Activated CD4-positive, alpha-beta memory T cell treated with anti-CD3 and anti-CD28 coated beads for 36 hours (primary cell): ENCODE data around the gene HSPBAP1. TPM values are rescaled to one million over a fixed set of nuclear protein-coding genes. Genes with fewer than 3 reads are reported as not detected.
"Not testable (repeated sequence)": the region's sequence is repeated elsewhere in the genome, so short reads cannot be mapped to it uniquely, and the experiment has no call there.

Experiments
- CTCF ChIA-PET: fragments of 350-600 bp; sonication (Branson Sonifier 250); formaldehyde crosslinking; loops from one replicate; lab custom pipeline; 2021; ENCODE audit warnings: antibody characterized with exemption, inconsistent platforms; lab: Charles Lee
- POLR2A ChIA-PET: fragments of 350-600 bp; sonication (Branson Sonifier 250); formaldehyde crosslinking; loops from one replicate; lab custom pipeline; 2021; ENCODE audit warnings: antibody characterized with exemption; lab: Charles Lee
- DNase-seq: peaks from one replicate; pipeline ENCODE4 v3.0.0-alpha.2; 2020
- H3K27ac Mint-ChIP-seq: one replicate; pipeline ENCODE4 v1.8.0; 2021; ENCODE audit warnings: mixed read lengths
- H3K27me3 Mint-ChIP-seq: one replicate; pipeline ENCODE4 v1.8.0; 2021; ENCODE audit warnings: mixed read lengths
- H3K36me3 Mint-ChIP-seq: one replicate; pipeline ENCODE4 v1.8.0; 2021; ENCODE audit warnings: mixed read lengths
- H3K4me1 Mint-ChIP-seq: one replicate; pipeline ENCODE4 v1.8.0; 2021; ENCODE audit warnings: low read depth, mixed read lengths
- H3K4me3 Mint-ChIP-seq: one replicate; pipeline ENCODE4 v1.8.0; 2021; ENCODE audit warnings: mild to moderate bottlenecking, mixed read lengths
- H3K9me3 Mint-ChIP-seq: one replicate; pipeline ENCODE4 v1.8.0; 2021; ENCODE audit warnings: mixed read lengths
- intact Hi-C: fragments of 100-400 bp; cut with micrococcal nuclease; formaldehyde crosslinking; loops from one replicate; pipeline ENCODE4 v1.15.1; 2023
- total RNA-seq, 2 experiments: library from RNA; stranded (reverse); gene quantifications; one replicate each; pipeline ENCODE4 v1.2.3, GENCODE V29; 2021

The HSPBAP1 gene
- total RNA-seq, 2 experiments from 2014 or later: 4.8 TPM

- H3K27me3 Mint-ChIP-seq: no peaks in the 10 kb centered on the region
- H3K4me1 Mint-ChIP-seq: no peaks in the 10 kb centered on the region
- peaks cover 2% of the 10 kb centered on the region for H3K9me3 Mint-ChIP-seq
- peaks cover 41% of the 10 kb centered on the region for H3K36me3 Mint-ChIP-seq
- no peak overlapping the region for H3K4me3 Mint-ChIP-seq
- intact Hi-C loops: no loop called here
- ChIA-PET CTCF (no interaction called here), POLR2A (no interaction called here)
- DNase-seq: no peak
- H3K27ac Mint-ChIP-seq: no peak overlapping the region
Observed at GRCh38 chr3:122728186-122728585, 65.4 kb downstream of the HSPBAP1 start.

GRCh38 chr3:122727766-122728165, 65.9 kb downstream of the HSPBAP1 start:
- ChIA-PET POLR2A (no interaction called here), CTCF (no interaction called here)
- H3K4me1 Mint-ChIP-seq: no peaks in the 10 kb centered on the region
- intact Hi-C loops: no loop called here
- no peak overlapping the region for H3K27ac Mint-ChIP-seq
- H3K4me3 Mint-ChIP-seq: no peak overlapping the region
- peaks cover 41% of the 10 kb centered on the region for H3K36me3 Mint-ChIP-seq
- no peaks in the 10 kb centered on the region for H3K27me3 Mint-ChIP-seq
- H3K9me3 Mint-ChIP-seq: peaks cover 2% of the 10 kb centered on the region
- DNase-seq: no peak

GRCh38 chr3:122727294-122727693, 66.3 kb downstream of the HSPBAP1 start:
- H3K4me3 Mint-ChIP-seq: no peak overlapping the region
- ChIA-PET POLR2A (no interaction called here), CTCF (no interaction called here)
- no peak for DNase-seq
- H3K27me3 Mint-ChIP-seq: no peaks in the 10 kb centered on the region
- peaks cover 2% of the 10 kb centered on the region for H3K9me3 Mint-ChIP-seq
- H3K4me1 Mint-ChIP-seq: no peaks in the 10 kb centered on the region
- H3K27ac Mint-ChIP-seq: no peak overlapping the region
- peaks cover 42% of the 10 kb centered on the region for H3K36me3 Mint-ChIP-seq
- intact Hi-C loops: no loop called here

- intact Hi-C loops: no loop called here
- H3K4me1 Mint-ChIP-seq: no peaks in the 10 kb centered on the region
- no peak overlapping the region for H3K27ac Mint-ChIP-seq
- H3K9me3 Mint-ChIP-seq: peaks cover 2% of the 10 kb centered on the region
- DNase-seq: no peak
- POLR2A ChIA-PET: no interaction called here
- H3K27me3 Mint-ChIP-seq: no peaks in the 10 kb centered on the region
- H3K36me3 Mint-ChIP-seq: peaks cover 46% of the 10 kb centered on the region
- no peak overlapping the region for H3K4me3 Mint-ChIP-seq
- CTCF ChIA-PET: no interaction called here
Observed at GRCh38 chr3:122725106-122725505, 68.5 kb downstream of the HSPBAP1 start.

- Mint-ChIP-seq H3K36me3 (peaks cover 53% of the 10 kb centered on the region), H3K27me3 (no peaks in the 10 kb centered on the region), H3K4me3 (no peak overlapping the region), H3K4me1 (no peaks in the 10 kb centered on the region), H3K27ac (no peak overlapping the region), H3K9me3 (no peaks in the 10 kb centered on the region)
- intact Hi-C loops: no loop called here
- ChIA-PET CTCF (no interaction called here), POLR2A (no interaction called here)
- DNase-seq: no peak
Observed at GRCh38 chr3:122719273-122719921, 74.2 kb downstream of the HSPBAP1 start.

GRCh38 chr3:122716667-122717066, 77.0 kb downstream of the HSPBAP1 start:
- no peak for DNase-seq
- intact Hi-C loops: no loop called here
- Mint-ChIP-seq H3K27me3 (no peaks in the 10 kb centered on the region), H3K27ac (no peak overlapping the region), H3K9me3 (no peaks in the 10 kb centered on the region), H3K36me3 (peaks cover 51% of the 10 kb centered on the region), H3K4me1 (peaks cover 3% of the 10 kb centered on the region), H3K4me3 (no peak overlapping the region)
- POLR2A ChIA-PET: no interaction called here
- CTCF ChIA-PET: no interaction called here

- peaks cover 61% of the 10 kb centered on the region for H3K36me3 Mint-ChIP-seq
- no peaks in the 10 kb centered on the region for H3K9me3 Mint-ChIP-seq
- H3K4me3 Mint-ChIP-seq: no peak overlapping the region
- POLR2A ChIA-PET: no interaction called here
- no peaks in the 10 kb centered on the region for H3K27me3 Mint-ChIP-seq
- H3K4me1 Mint-ChIP-seq: peaks cover 24% of the 10 kb centered on the region
- CTCF ChIA-PET: interaction anchor here (0.6 kb wide), 3 partner anchors 334 to 840 kb away, joined by 3 read pairs; no protein-coding TSS in a partner anchor
- DNase-seq: no peak
- intact Hi-C loops: no loop called here
- no peak overlapping the region for H3K27ac Mint-ChIP-seq
Observed at GRCh38 chr3:122714273-122714672, 79.4 kb downstream of the HSPBAP1 start.

- intact Hi-C loops, H3K27me3 Mint-ChIP-seq, H3K9me3 Mint-ChIP-seq, DNase-seq, H3K27ac Mint-ChIP-seq, CTCF ChIA-PET, H3K4me3 Mint-ChIP-seq: not testable (repeated sequence)
- POLR2A ChIA-PET: interaction anchor here (0.6 kb wide), 1 partner anchor 46 kb away, joined by 3 read pairs; no protein-coding TSS in a partner anchor
- Mint-ChIP-seq H3K4me1 (peaks cover 31% of the 10 kb centered on the region), H3K36me3 (peaks cover 63% of the 10 kb centered on the region)
Observed at GRCh38 chr3:122710616-122711251, 82.9 kb downstream of the HSPBAP1 start.

GRCh38 chr3:122705379-122705778, 88.3 kb downstream of the HSPBAP1 start:
- ChIA-PET CTCF (interaction anchor here (0.6 kb wide), 1 partner anchor 121 kb away, joined by 3 read pairs; no protein-coding TSS in a partner anchor), POLR2A (no interaction called here)
- no peaks in the 10 kb centered on the region for H3K9me3 Mint-ChIP-seq
- H3K27ac Mint-ChIP-seq: no peak overlapping the region
- no peak overlapping the region for H3K4me3 Mint-ChIP-seq
- intact Hi-C loops: no loop called here
- H3K36me3 Mint-ChIP-seq: peaks cover 54% of the 10 kb centered on the region
- no peaks in the 10 kb centered on the region for H3K27me3 Mint-ChIP-seq
- H3K4me1 Mint-ChIP-seq: peaks cover 18% of the 10 kb centered on the region
- no peak for DNase-seq

- no peak for DNase-seq
- ChIA-PET CTCF (interaction anchor here (1.1 kb wide), 1 partner anchor 140 kb away, joined by 3 read pairs; no protein-coding TSS in a partner anchor), POLR2A (no interaction called here)
- Mint-ChIP-seq H3K4me3 (no peak overlapping the region), H3K27me3 (no peaks in the 10 kb centered on the region), H3K36me3 (peaks cover 58% of the 10 kb centered on the region), H3K4me1 (peaks cover 5% of the 10 kb centered on the region), H3K27ac (no peak overlapping the region), H3K9me3 (no peaks in the 10 kb centered on the region)
- intact Hi-C loops: no loop called here
Observed at GRCh38 chr3:122700193-122700592, 93.4 kb downstream of the HSPBAP1 start.

GRCh38 chr3:122697952-122698620, 95.5 kb downstream of the HSPBAP1 start:
- peaks cover 10% of the 10 kb centered on the region for H3K4me1 Mint-ChIP-seq
- no peak overlapping the region for H3K27ac Mint-ChIP-seq
- ChIA-PET CTCF (no interaction called here), POLR2A (interaction anchor here (1.1 kb wide), 1 partner anchor 11 kb away, joined by 3 read pairs; no protein-coding TSS in a partner anchor)
- intact Hi-C loops: no loop called here
- DNase-seq: no peak
- peaks cover 64% of the 10 kb centered on the region for H3K36me3 Mint-ChIP-seq
- H3K4me3 Mint-ChIP-seq: no peak overlapping the region
- H3K9me3 Mint-ChIP-seq: no peaks in the 10 kb centered on the region
- no peaks in the 10 kb centered on the region for H3K27me3 Mint-ChIP-seq

GRCh38 chr3:122695927-122696561, 97.6 kb downstream of the HSPBAP1 start:
- H3K27me3 Mint-ChIP-seq: no peaks in the 10 kb centered on the region
- DNase-seq: no peak
- no peak overlapping the region for H3K4me3 Mint-ChIP-seq
- POLR2A ChIA-PET: no interaction called here
- peaks cover 10% of the 10 kb centered on the region for H3K4me1 Mint-ChIP-seq
- intact Hi-C loops: no loop called here
- H3K36me3 Mint-ChIP-seq: peaks cover 65% of the 10 kb centered on the region
- CTCF ChIA-PET: interaction anchor here (1.5 kb wide), 1 partner anchor 12 kb away, joined by 4 read pairs; no protein-coding TSS in a partner anchor
- H3K27ac Mint-ChIP-seq: no peak overlapping the region
- no peaks in the 10 kb centered on the region for H3K9me3 Mint-ChIP-seq
